ENCODE measurements around the gene TNFSF9. TPM values are rescaled to one million over a fixed set of nuclear protein-coding genes. Genes with fewer than 3 reads are reported as not detected.
A peak's percentile ranks its signal among the peaks of the same experiment; 100 is the strongest.

TNFSF9 gene
- total RNA-seq, 4 donors from 2014 or later: 0.17 to 0.27 TPM; not detected in 2

GRCh38 chr19:6572217-6572616 is 41.4 kb downstream of the TNFSF9 start:
- H3K27ac ChIP-seq: no peak overlapping the region
- no peak overlapping the region for H3K4me3 ChIP-seq
- peak; percentile 67 for ATAC-seq
- TF ChIP-seq CTCF (IDR thresholded peaks at IDR 0.05) (no peak), POLR2A (IDR thresholded peaks at IDR 0.05) (no peak), EP300 (IDR thresholded peaks at IDR 0.05) (no peak), POLR2AphosphoS5 (IDR thresholded peaks at IDR 0.05) (no peak)
- peaks cover 31% of the 10 kb centered on the region for H3K27me3 ChIP-seq
- no peaks in the 10 kb centered on the region for H3K4me1 ChIP-seq
- 80% methylated on average over 1 of the region's 4 CpGs; no CpG with 5 or more reads in 1 of the 2 donors for WGBS, 2 donors (ENCODE audit: low coverage in 1 of 2)
- H3K36me3 ChIP-seq: no peaks in the 10 kb centered on the region
- H3K9me3 ChIP-seq: peaks cover 0 to 19% (median 0%) of the 10 kb centered on the region in 3 donors

- no peaks in the 10 kb centered on the region for H3K36me3 ChIP-seq
- H3K27ac ChIP-seq: no peak overlapping the region
- H3K27me3 ChIP-seq: peaks cover 31% of the 10 kb centered on the region
- H3K4me1 ChIP-seq: no peaks in the 10 kb centered on the region
- no peak overlapping the region for H3K4me3 ChIP-seq
- peaks cover 0 to 19% (median 0%) of the 10 kb centered on the region in 3 donors for H3K9me3 ChIP-seq
- WGBS, 2 donors (ENCODE audit: low coverage in 1 of 2): 40% methylated on average over 1 of the region's 1 CpG; no CpG with 5 or more reads in 1 of the 2 donors
- TF ChIP-seq POLR2A (IDR thresholded peaks at IDR 0.05): no peak
- TF ChIP-seq POLR2AphosphoS5 (IDR thresholded peaks at IDR 0.05): no peak
- TF ChIP-seq CTCF (IDR thresholded peaks at IDR 0.05): no peak
- no peak for TF ChIP-seq EP300 (IDR thresholded peaks at IDR 0.05)
- ATAC-seq: no peak
Measured at GRCh38 chr19:6573350-6573749, 42.5 kb downstream of the TNFSF9 start.

GRCh38 chr19:6576869-6577475 is 46.1 kb downstream of the TNFSF9 start:
- H3K4me3 ChIP-seq: no peak overlapping the region
- 62 to 63% methylated on average over 1 to 4 of the region's 5 CpGs for WGBS, 2 donors (ENCODE audit: low coverage in 1 of 2)
- peaks cover 17% of the 10 kb centered on the region for H3K27me3 ChIP-seq
- H3K27ac ChIP-seq: no peak overlapping the region
- no peak for ATAC-seq
- H3K36me3 ChIP-seq: no peaks in the 10 kb centered on the region
- TF ChIP-seq EP300 (IDR thresholded peaks at IDR 0.05): no peak
- no peak for TF ChIP-seq CTCF (IDR thresholded peaks at IDR 0.05)
- no peak for TF ChIP-seq POLR2AphosphoS5 (IDR thresholded peaks at IDR 0.05)
- TF ChIP-seq POLR2A (IDR thresholded peaks at IDR 0.05): no peak
- peaks cover 0 to 5% (median 0%) of the 10 kb centered on the region in 3 donors for H3K9me3 ChIP-seq
- H3K4me1 ChIP-seq: no peaks in the 10 kb centered on the region

- Histone ChIP-seq H3K27me3 (peaks cover 12% of the 10 kb centered on the region), H3K27ac (no peak overlapping the region), H3K4me3 (no peak overlapping the region), H3K9me3 (no peaks in the 10 kb centered on the region), H3K4me1 (no peaks in the 10 kb centered on the region), H3K36me3 (no peaks in the 10 kb centered on the region)
- WGBS, 2 donors (ENCODE audit: low coverage in 1 of 2): 67 to 84% methylated on average over 4 to 5 of the region's 5 CpGs
- ATAC-seq: peak; percentile 50
- TF ChIP-seq POLR2AphosphoS5 (IDR thresholded peaks at IDR 0.05) (no peak), POLR2A (IDR thresholded peaks at IDR 0.05) (no peak), EP300 (IDR thresholded peaks at IDR 0.05) (no peak), CTCF (IDR thresholded peaks at IDR 0.05) (no peak)
Measured at GRCh38 chr19:6577476-6578125, 46.8 kb downstream of the TNFSF9 start.
